Kidney epithelial cell (primary cell): ENCODE data around the gene GPATCH8. TPM values are rescaled to one million over a fixed set of nuclear protein-coding genes. Genes with fewer than 3 reads are reported as not detected.
"Not testable (repeated sequence)": the region's sequence is repeated elsewhere in the genome, so short reads cannot be mapped to it uniquely, and the experiment has no call there.

Source experiments
- DNase-seq: peaks from one replicate; pipeline ENCODE4 v3.0.0-alpha.2; 2010; ENCODE audit warnings: low read depth
- H3K27me3 ChIP-seq: 2 replicates; pipeline ENCODE4 v1.6.0; 2011; ENCODE audit warnings: low read length; ENCODE audit not compliant: control insufficient read depth, insufficient read depth
- H3K36me3 ChIP-seq: 2 replicates; pipeline ENCODE4 v1.5.1; 2011; ENCODE audit warnings: low read length; ENCODE audit not compliant: control insufficient read depth, insufficient read depth
- H3K4me3 ChIP-seq: 2 replicates; pipeline ENCODE4 v1.5.1; 2011; ENCODE audit warnings: low read depth, mild to moderate bottlenecking, control low read depth, low read length
- total RNA-seq: library from RNA; depleted of rRNA; stranded (reverse); fragments of >200 nt; gene quantifications from 2 replicates; pipeline ENCODE4 v1.2.3, GENCODE V29; 2015
- TF ChIP-seq, protein P1 (sequence below): IDR thresholded peaks from 2 replicates; pipeline ENCODE4 v1.5.1; 2011; ENCODE audit warnings: mild to moderate bottlenecking, moderate library complexity, low read length, control low read depth, inconsistent platforms; ENCODE audit not compliant: insufficient read depth, poor library complexity, severe bottlenecking

GPATCH8 gene
- total RNA-seq, 1 donor from 2014 or later: 34.9 TPM

DNA sequence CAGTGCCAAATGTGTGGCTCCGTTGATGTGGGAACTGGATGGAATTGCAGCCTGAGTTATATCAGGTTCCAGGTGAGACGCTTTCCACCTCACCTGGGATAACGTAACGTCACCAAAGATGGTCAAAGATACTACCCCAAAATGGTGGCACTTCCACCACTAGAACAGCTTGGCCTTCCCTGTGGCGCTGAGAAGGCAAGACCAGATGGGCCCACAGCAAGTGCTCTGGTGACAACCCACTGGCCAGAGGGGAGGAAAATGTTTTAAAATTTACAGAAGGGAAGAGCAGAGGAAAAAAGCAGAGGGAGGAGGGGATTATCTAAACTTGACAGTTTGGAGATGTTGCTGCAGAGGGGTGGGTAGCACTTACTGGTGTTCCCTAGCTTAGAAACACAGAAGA lies 106.3 kb downstream of the GPATCH8 start:
- Histone ChIP-seq H3K4me3 (no peak overlapping the region), H3K36me3 (peaks cover 1% of the 10 kb centered on the region), H3K27me3 (no peaks in the 10 kb centered on the region)
- TF ChIP-seq, protein P1, sequence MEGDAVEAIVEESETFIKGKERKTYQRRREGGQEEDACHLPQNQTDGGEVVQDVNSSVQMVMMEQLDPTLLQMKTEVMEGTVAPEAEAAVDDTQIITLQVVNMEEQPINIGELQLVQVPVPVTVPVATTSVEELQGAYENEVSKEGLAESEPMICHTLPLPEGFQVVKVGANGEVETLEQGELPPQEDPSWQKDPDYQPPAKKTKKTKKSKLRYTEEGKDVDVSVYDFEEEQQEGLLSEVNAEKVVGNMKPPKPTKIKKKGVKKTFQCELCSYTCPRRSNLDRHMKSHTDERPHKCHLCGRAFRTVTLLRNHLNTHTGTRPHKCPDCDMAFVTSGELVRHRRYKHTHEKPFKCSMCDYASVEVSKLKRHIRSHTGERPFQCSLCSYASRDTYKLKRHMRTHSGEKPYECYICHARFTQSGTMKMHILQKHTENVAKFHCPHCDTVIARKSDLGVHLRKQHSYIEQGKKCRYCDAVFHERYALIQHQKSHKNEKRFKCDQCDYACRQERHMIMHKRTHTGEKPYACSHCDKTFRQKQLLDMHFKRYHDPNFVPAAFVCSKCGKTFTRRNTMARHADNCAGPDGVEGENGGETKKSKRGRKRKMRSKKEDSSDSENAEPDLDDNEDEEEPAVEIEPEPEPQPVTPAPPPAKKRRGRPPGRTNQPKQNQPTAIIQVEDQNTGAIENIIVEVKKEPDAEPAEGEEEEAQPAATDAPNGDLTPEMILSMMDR: no peak
- DNase-seq: no peak

DNA sequence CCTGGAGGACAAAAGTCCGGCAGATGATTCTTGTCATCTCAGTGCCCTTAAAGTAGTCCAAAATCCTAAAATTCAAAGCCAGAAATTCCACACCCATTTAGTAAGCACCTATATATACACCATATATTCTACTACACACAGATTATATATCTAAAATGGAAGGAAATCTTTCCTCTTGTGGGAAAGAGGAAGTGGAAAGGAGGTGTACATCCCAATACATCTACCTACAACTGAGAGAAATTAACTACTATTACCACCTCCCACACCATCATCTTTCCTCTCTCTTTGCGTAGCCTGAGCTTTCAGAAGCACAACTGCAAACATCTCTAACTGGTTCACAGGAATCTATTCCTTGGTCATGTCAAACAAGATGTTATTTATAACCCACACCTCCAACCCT lies 108.4 kb downstream of the GPATCH8 start:
- Histone ChIP-seq H3K27me3 (no peaks in the 10 kb centered on the region), H3K36me3 (no peaks in the 10 kb centered on the region), H3K4me3 (no peak overlapping the region)
- DNase-seq: no peak
- TF ChIP-seq, protein P1: no peak

DNA sequence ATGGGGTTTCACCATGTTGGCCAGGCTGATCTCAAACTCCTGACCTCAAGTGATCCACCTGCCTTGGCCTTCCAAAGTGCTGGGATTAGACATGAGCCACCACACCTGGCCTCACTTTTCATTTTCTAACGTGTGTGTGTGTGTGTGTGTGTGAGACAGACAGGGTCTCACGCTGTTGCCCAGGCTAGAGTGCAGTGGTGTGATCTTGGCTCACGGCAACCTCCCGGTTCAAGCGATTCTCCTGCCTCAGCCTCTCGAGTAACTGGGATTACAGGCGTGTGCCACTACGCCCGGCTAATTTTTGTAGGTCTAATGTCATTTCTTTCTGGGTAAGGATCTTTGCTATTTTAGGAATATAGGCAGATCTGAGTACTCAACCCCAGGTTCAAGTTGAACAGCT lies 109.1 kb downstream of the GPATCH8 start:
- not testable (repeated sequence) for H3K36me3 ChIP-seq, DNase-seq, H3K4me3 ChIP-seq, H3K27me3 ChIP-seq

DNA sequence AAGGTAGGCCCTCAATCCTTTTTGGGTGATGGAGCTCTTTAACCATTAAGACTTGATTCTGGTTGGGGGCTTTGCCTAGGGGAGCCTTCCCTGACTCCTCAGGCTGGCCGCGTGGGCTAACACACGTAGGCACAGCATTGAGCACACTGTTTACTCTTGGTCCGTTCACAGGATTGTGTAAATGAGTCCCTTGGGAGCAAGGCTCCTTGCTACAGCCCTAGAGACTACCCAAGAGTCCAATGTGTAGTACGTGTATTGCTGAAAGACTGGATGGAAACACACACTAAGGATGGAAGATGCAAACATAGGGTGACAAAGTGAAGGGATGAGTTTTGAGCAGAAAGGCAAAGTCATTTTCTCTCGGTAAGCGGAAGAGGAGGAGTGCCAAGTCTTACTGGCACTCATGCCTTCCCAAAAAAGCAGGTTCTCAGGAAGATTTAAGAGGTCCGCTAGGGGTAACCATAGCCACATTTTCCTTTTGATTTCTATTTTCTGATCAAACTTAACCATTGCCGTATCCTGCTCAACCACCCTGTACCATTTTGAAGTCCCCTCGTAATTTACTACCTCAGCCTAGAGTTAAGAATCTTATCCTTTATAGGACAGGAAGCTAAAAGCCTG lies 112.8 kb downstream of the GPATCH8 start:
- DNase-seq: no peak
- Histone ChIP-seq H3K4me3 (no peak overlapping the region), H3K27me3 (peaks cover 7% of the 10 kb centered on the region), H3K36me3 (no peaks in the 10 kb centered on the region)
- TF ChIP-seq, protein P1: no peak

DNA sequence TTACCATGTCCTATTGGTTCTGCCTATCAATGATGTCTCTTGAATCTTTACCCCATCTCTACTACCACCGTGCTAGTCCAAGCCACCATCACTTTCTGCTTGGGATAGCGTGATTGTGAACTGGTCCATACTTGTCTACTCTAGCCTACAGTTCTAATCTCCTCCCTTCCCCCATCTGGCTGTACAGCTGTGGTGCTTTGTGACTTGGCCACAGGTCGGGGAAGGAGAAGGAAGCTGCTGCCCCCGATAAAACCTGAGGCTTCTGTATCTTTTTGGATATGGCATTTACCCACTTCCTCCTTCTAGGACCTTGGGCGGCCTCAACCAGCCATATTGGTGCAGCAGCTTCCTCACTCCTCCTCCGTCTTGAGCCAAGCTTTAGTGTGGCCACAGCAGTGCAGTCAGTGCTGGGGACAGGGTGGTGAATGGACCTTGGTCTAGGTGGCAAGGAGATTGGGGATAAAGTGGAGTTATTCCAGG lies 113.4 kb downstream of the GPATCH8 start:
- Histone ChIP-seq H3K27me3 (peaks cover 13% of the 10 kb centered on the region), H3K36me3 (no peaks in the 10 kb centered on the region), H3K4me3 (no peak overlapping the region)
- no peak for DNase-seq
- TF ChIP-seq, protein P1: no peak

DNA sequence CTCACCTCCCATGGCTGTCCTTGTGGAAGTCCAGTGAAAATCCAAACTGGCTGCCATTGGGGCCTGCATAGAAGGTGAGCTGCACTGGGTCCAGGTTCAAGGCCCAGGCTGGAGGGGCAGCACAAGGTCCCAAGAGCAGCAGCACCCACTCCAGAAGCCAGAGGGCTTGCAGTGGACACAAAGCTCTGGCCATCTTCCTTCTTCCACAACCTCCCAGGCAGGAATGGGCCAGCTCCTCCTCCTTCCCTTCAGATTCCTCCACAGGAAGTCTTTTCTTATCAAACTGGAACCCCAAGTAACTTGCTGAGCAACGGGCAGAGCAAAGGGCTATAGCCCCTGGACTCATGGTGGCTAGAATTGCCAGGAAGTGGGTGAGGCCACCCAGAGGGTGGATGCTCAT lies 113.9 kb downstream of the GPATCH8 start, which contains the start of gene ITGA2B:
Gene ITGA2B, minus strand, starts transcription at position 369 of the 400 bp plus-strand sequence. Its CDS starts 176 bp downstream, at position 193.
- H3K27me3 ChIP-seq: peaks cover 18% of the 10 kb centered on the region
- no peaks in the 10 kb centered on the region for H3K36me3 ChIP-seq
- TF ChIP-seq, protein P1: no peak
- H3K4me3 ChIP-seq: no peak within 1 kb of the TSS
- DNase-seq: no peak
